ENCODE results near the gene ITCH. TPM values are rescaled to one million over a fixed set of nuclear protein-coding genes. Genes with fewer than 3 reads are reported as not detected.

Gene ITCH
- total and polyA plus RNA-seq, 12 donors, result 6.7 to 47.5 (median 39.1) TPM

GRCh38 chr20:34535857-34536256 lies 172.8 kb downstream of the ITCH start:
- Histone ChIP-seq H3K4me3 (no peak overlapping the region), H3K4me1 (peaks cover 0 to 23% (median 2%) of the 10 kb centered on the region in 9 donors), H3K9me3 (no peaks in the 10 kb centered on the region), H3K27me3 (no peaks in the 10 kb centered on the region), H3K36me3 (peaks cover 0 to 100% (median 54%) of the 10 kb centered on the region in 9 donors), H3K27ac (no peak overlapping the region)
- WGBS, 2 donors, result 90 to 91% methylated on average over 2 of the region's 2 CpGs
- DNase-seq (no peak), ATAC-seq (no peak)
- TF ChIP-seq, protein P1, sequence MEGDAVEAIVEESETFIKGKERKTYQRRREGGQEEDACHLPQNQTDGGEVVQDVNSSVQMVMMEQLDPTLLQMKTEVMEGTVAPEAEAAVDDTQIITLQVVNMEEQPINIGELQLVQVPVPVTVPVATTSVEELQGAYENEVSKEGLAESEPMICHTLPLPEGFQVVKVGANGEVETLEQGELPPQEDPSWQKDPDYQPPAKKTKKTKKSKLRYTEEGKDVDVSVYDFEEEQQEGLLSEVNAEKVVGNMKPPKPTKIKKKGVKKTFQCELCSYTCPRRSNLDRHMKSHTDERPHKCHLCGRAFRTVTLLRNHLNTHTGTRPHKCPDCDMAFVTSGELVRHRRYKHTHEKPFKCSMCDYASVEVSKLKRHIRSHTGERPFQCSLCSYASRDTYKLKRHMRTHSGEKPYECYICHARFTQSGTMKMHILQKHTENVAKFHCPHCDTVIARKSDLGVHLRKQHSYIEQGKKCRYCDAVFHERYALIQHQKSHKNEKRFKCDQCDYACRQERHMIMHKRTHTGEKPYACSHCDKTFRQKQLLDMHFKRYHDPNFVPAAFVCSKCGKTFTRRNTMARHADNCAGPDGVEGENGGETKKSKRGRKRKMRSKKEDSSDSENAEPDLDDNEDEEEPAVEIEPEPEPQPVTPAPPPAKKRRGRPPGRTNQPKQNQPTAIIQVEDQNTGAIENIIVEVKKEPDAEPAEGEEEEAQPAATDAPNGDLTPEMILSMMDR (IDR thresholded peaks at IDR 0.05), result no peak
- intact Hi-C loops (cut with DNase I), result loop anchor here in 7 of 10 donors (5.0 to 10.0 kb wide), 3 partner anchors 169 to 219 kb away; partner anchors contain the start of gene TP53INP2 (in 1 of the 7)

DNA sequence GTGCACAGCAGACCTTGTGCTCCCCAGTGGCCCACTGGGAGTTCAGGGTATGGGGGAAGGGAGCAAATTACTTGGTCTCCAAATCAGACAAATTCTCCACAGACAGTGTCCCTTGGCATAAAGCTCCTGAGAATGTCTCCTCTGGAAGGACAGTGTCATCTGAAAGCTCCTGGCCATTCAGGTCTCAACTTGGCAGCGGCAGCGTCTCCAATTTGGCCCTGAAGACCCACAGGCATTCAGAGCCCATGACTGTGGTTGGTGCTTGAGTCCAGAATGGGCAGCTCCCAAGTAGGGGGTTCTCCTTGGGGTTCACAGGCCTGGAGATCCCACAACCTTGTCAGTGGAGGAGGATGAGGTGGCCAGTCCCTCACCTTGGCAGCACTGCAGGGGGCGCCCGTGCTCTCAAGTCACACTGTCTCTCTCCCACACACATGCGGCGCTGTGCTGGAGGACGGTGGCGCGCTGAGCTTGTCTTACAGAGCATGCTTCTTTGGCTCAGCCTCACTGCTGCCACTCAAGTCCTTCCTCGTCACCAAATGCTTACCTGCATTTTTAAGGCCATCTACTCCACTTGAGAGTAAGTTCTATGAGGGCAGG lies 173.8 kb downstream of the ITCH start:
- TF ChIP-seq, protein P1 (IDR thresholded peaks at IDR 0.05), result peak in 8 of 9 donors; percentile 28 to 65 (median 54)
- Histone ChIP-seq H3K4me3 (no peak overlapping the region), H3K36me3 (peaks cover 0 to 100% (median 64%) of the 10 kb centered on the region in 9 donors), H3K27me3 (no peaks in the 10 kb centered on the region), H3K9me3 (no peaks in the 10 kb centered on the region), H3K4me1 (peaks cover 0 to 24% (median 7%) of the 10 kb centered on the region in 9 donors), H3K27ac (no peak overlapping the region)
- ATAC-seq, result peak; percentile 57 to 77 (median 72)
- 54 to 66% methylated on average over 10 of the region's 10 CpGs for WGBS, 2 donors
- intact Hi-C loops (cut with DNase I), result loop anchor here in 7 of 10 donors (5.0 to 10.0 kb wide), 3 partner anchors 168 to 218 kb away; partner anchors contain the start of gene TP53INP2 (in 1 of the 7)
- DNase-seq, result peak; percentile 61 to 70

DNA sequence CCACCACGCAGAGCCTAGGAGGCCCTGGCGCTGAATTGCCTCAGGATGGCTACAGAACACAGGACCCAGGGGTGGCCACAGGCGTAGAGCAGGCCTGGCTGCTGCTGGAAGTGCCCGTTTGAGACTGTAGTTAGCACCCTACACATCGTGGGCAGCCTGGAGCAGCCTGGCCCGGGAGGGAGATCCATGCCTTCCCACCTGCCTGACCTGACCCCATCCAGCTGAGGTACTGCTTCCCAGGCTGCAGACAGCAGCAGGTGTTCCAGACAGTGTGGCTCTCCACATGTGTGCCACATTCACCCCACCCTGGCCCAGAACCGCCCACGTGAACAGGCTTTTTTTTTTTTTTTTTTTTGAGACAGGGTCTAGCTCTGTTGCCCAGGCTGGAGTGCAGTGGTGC lies 174.6 kb downstream of the ITCH start:
- intact Hi-C loops (cut with DNase I), result loop anchor here in 7 of 10 donors (5.0 to 10.0 kb wide), 3 partner anchors 167 to 217 kb away; partner anchors contain the start of gene TP53INP2 (in 1 of the 7)
- H3K4me3 ChIP-seq, result no peak overlapping the region
- ATAC-seq (peak in 1 of 8 donors; percentile 28), DNase-seq (no peak)
- WGBS, 2 donors, result 89 to 94% methylated on average over 8 of the region's 8 CpGs
- H3K27ac ChIP-seq, result no peak overlapping the region
- no peaks in the 10 kb centered on the region for H3K9me3 ChIP-seq
- TF ChIP-seq, protein P1 (IDR thresholded peaks at IDR 0.05), result no peak
- H3K36me3 ChIP-seq, result peaks cover 0 to 99% (median 65%) of the 10 kb centered on the region in 9 donors
- H3K4me1 ChIP-seq, result peaks cover 0 to 21% (median 7%) of the 10 kb centered on the region in 9 donors
- no peaks in the 10 kb centered on the region for H3K27me3 ChIP-seq

GRCh38 chr20:34538671-34539123 lies 175.6 kb downstream of the ITCH start:
- TF ChIP-seq, protein P1 (IDR thresholded peaks at IDR 0.05), result peak; percentile 47 to 84 (median 79)
- H3K9me3 ChIP-seq, result no peaks in the 10 kb centered on the region
- DNase-seq (peak in 1 of 2 donors; percentile 49), ATAC-seq (peak in 7 of 8 donors; percentile 14 to 68 (median 51))
- intact Hi-C loops (cut with DNase I), result loop anchor here in 7 of 10 donors (5.0 to 10.0 kb wide), 3 partner anchors 166 to 216 kb away; partner anchors contain the start of gene TP53INP2 (in 1 of the 7)
- peak overlapping the region in 1 of 10 donors; percentile 10 for H3K27ac ChIP-seq
- H3K27me3 ChIP-seq, result no peaks in the 10 kb centered on the region
- no peak overlapping the region for H3K4me3 ChIP-seq
- 44 to 57% methylated on average over 5 of the region's 5 CpGs for WGBS, 2 donors
- peaks cover 0 to 89% (median 55%) of the 10 kb centered on the region in 9 donors for H3K36me3 ChIP-seq
- H3K4me1 ChIP-seq, result peaks cover 0 to 26% (median 10%) of the 10 kb centered on the region in 9 donors
